Liver (tissue), 3 donors: ENCODE data around the gene KRTAP13-4.

Experiments used
- RAD21 ChIP-seq, 2 donors: IDR thresholded peaks; 2 replicates each; pipeline ENCODE4 v1.6.1; 2016; ENCODE audit warnings: antibody characterized with exemption in 2 of 2, mild to moderate bottlenecking in 2 of 2
- SP1 ChIP-seq: IDR thresholded peaks from 2 replicates; pipeline ENCODE4 v1.6.1; 2018; ENCODE audit warnings: antibody characterized with exemption, mild to moderate bottlenecking
- YY1 ChIP-seq: IDR thresholded peaks from 2 replicates; pipeline ENCODE4 v1.6.1; 2016; ENCODE audit warnings: antibody characterized with exemption, mild to moderate bottlenecking
- TF ChIP-seq, protein P1 (sequence below): fragments of 150-350 bp; IDR thresholded peaks from 2 replicates; pipeline ENCODE4 v1.5.1; 2017; ENCODE audit warnings: improper control_type of control experiment, low read depth, low read length; ENCODE audit not compliant: missing input control
- TF ChIP-seq, protein P2 (sequence below): IDR thresholded peaks from 2 replicates; pipeline ENCODE4 v1.6.1; 2016; ENCODE audit warnings: antibody characterized with exemption, mild to moderate bottlenecking
- TF ChIP-seq, protein P3 (sequence below): IDR thresholded peaks from 2 replicates; pipeline ENCODE4 v1.6.1; 2016; ENCODE audit warnings: antibody characterized with exemption
- donor health status: healthy.
- donor health status: healthy.

DNA sequence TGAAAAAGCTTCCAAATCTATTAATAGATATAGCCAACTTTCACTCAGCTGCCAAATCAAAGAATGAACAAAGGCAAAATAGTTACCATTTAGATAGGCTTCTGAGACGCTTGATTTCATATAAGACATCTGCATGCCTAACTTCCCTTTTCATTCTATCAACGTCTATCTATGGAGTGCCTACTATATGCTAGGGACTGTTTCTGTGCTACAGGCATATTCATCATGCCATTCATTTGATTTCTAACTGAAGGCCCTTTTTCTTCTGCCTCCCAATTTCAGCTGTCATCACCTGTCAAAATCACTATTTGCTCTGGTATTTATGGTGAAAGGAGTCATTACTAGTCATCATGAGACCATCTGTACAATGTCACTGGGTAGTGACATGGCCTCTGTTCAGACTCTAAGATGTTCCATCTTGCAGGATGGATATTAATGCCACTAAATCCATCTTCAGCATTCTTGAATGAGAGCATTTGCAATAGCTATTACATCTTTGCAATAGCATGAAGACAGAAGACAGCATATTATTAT, 38.5 kb upstream of the KRTAP13-4 start:
- TF ChIP-seq, protein P1, sequence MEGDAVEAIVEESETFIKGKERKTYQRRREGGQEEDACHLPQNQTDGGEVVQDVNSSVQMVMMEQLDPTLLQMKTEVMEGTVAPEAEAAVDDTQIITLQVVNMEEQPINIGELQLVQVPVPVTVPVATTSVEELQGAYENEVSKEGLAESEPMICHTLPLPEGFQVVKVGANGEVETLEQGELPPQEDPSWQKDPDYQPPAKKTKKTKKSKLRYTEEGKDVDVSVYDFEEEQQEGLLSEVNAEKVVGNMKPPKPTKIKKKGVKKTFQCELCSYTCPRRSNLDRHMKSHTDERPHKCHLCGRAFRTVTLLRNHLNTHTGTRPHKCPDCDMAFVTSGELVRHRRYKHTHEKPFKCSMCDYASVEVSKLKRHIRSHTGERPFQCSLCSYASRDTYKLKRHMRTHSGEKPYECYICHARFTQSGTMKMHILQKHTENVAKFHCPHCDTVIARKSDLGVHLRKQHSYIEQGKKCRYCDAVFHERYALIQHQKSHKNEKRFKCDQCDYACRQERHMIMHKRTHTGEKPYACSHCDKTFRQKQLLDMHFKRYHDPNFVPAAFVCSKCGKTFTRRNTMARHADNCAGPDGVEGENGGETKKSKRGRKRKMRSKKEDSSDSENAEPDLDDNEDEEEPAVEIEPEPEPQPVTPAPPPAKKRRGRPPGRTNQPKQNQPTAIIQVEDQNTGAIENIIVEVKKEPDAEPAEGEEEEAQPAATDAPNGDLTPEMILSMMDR: no peak
- TF ChIP-seq SP1: no peak
- TF ChIP-seq, protein P2, sequence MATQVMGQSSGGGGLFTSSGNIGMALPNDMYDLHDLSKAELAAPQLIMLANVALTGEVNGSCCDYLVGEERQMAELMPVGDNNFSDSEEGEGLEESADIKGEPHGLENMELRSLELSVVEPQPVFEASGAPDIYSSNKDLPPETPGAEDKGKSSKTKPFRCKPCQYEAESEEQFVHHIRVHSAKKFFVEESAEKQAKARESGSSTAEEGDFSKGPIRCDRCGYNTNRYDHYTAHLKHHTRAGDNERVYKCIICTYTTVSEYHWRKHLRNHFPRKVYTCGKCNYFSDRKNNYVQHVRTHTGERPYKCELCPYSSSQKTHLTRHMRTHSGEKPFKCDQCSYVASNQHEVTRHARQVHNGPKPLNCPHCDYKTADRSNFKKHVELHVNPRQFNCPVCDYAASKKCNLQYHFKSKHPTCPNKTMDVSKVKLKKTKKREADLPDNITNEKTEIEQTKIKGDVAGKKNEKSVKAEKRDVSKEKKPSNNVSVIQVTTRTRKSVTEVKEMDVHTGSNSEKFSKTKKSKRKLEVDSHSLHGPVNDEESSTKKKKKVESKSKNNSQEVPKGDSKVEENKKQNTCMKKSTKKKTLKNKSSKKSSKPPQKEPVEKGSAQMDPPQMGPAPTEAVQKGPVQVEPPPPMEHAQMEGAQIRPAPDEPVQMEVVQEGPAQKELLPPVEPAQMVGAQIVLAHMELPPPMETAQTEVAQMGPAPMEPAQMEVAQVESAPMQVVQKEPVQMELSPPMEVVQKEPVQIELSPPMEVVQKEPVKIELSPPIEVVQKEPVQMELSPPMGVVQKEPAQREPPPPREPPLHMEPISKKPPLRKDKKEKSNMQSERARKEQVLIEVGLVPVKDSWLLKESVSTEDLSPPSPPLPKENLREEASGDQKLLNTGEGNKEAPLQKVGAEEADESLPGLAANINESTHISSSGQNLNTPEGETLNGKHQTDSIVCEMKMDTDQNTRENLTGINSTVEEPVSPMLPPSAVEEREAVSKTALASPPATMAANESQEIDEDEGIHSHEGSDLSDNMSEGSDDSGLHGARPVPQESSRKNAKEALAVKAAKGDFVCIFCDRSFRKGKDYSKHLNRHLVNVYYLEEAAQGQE: no peak
- TF ChIP-seq RAD21 (IDR thresholded peaks at IDR 0.05): no peak
- no peak for TF ChIP-seq YY1
- TF ChIP-seq, protein P3, sequence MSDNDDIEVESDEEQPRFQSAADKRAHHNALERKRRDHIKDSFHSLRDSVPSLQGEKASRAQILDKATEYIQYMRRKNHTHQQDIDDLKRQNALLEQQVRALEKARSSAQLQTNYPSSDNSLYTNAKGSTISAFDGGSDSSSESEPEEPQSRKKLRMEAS: no peak
